Endothelial cell of umbilical vein (primary cell): ENCODE results near the gene MOB2. TPM values are rescaled to one million over a fixed set of nuclear protein-coding genes. Genes with fewer than 3 reads are reported as not detected.

ENCODE experiments used
- BruUV-seq: library from RNA; stranded (reverse); fragments of 400-500 nt; replicated peaks from 2 replicates; lab custom pipeline; 2021; lab: Mats Ljungman, UMichigan
- CTCF ChIA-PET: fragments of 300-600, 350-600 bp; sonication (Branson Sonifier 250); formaldehyde crosslinking; loops from one replicate; lab custom pipeline; 2021; ENCODE audit warnings: antibody characterized with exemption, inconsistent platforms; lab: Charles Lee
- POLR2A ChIA-PET: fragments of 300-600, 350-600 bp; sonication (Branson Sonifier 250); formaldehyde crosslinking; loops from one replicate; lab custom pipeline; 2021; ENCODE audit warnings: antibody characterized with exemption, inconsistent platforms; lab: Charles Lee
- DNase-seq: peaks from one replicate; pipeline ENCODE4 v3.0.0-alpha.2; 2011; ENCODE audit warnings: low read depth, low spot score
- FAIRE-seq: peaks from 2 replicates; lab custom pipeline; 2011; peaks lifted over from hg19 to GRCh38; lab: Jason Lieb, UNC
- H2AFZ ChIP-seq: 2 replicates; pipeline ENCODE4 v1.6.0; 2012; ENCODE audit warnings: low read depth, low read length, control low read depth, inconsistent platforms
- H3K27ac ChIP-seq: 2 replicates; pipeline ENCODE4 v1.5.1; 2011; ENCODE audit warnings: low read depth, mild to moderate bottlenecking, control low read depth, low read length, moderate library complexity; ENCODE audit not compliant: insufficient read depth
- H3K27me3 ChIP-seq, 2 experiments: 2 replicates each; pipeline versions ENCODE4 v1.6.0 to v1.6.1; 2011; ENCODE audit warnings: low read length in 2 of 2, mixed read lengths in 1 of 2; ENCODE audit not compliant: control insufficient read depth in 2 of 2, insufficient read depth in 2 of 2
- H3K36me3 ChIP-seq, 2 experiments: 2 replicates in 1 of 2; 3 replicates in 1 of 2; pipeline ENCODE4 v1.5.1; 2011; ENCODE audit warnings: low read length in 2 of 2, mild to moderate bottlenecking in 1 of 2, moderate library complexity in 1 of 2; ENCODE audit not compliant: control insufficient read depth in 2 of 2, insufficient read depth in 2 of 2; ENCODE audit errors: extremely low read depth in 1 of 2
- H3K4me1 ChIP-seq: 3 replicates; pipeline ENCODE4 v1.5.1; 2011; ENCODE audit warnings: mild to moderate bottlenecking, low read length; ENCODE audit not compliant: control insufficient read depth, insufficient read depth; ENCODE audit errors: extremely low read depth
- H3K4me2 ChIP-seq: 2 replicates; pipeline ENCODE4 v1.6.1; 2011; ENCODE audit warnings: low read length, control low read depth, mixed read lengths; ENCODE audit not compliant: insufficient read depth
- H3K4me3 ChIP-seq, 3 experiments: fragments of 200-600 bp in 1 of 3; sonication (generic), shearing (Covaris generic) in 1 of 3; replicated peaks in 1 of 3; 2 replicates each; pipeline ENCODE4 v1.5.1; 2011 to 2016; ENCODE audit warnings: control low read depth in 3 of 3, low read length in 3 of 3, mild to moderate bottlenecking in 2 of 3, inconsistent platforms in 1 of 3, low read depth in 1 of 3, moderate library complexity in 1 of 3; ENCODE audit not compliant: insufficient read depth in 1 of 3
- H3K79me2 ChIP-seq: 2 replicates; pipeline ENCODE4 v1.6.0; 2012; ENCODE audit warnings: low read length, inconsistent platforms; ENCODE audit not compliant: control insufficient read depth, insufficient read depth
- H3K9ac ChIP-seq: replicated peaks from 2 replicates; pipeline ENCODE3; 2011; ENCODE audit warnings: low read length, control low read depth; ENCODE audit not compliant: insufficient read depth; ENCODE audit errors: extremely low read depth
- H3K9me1 ChIP-seq: replicated peaks from 3 replicates; pipeline ENCODE4 v1.6.0; 2011; ENCODE audit warnings: mild to moderate bottlenecking, low read length; ENCODE audit not compliant: control insufficient read depth, insufficient read depth; ENCODE audit errors: extremely low read depth
- H3K9me3 ChIP-seq: replicated peaks from 2 replicates; pipeline ENCODE4 v1.5.1; 2012; ENCODE audit warnings: low read length, inconsistent platforms; ENCODE audit not compliant: control insufficient read depth, insufficient read depth
- H4K20me1 ChIP-seq: replicated peaks from 2 replicates; pipeline ENCODE3; 2011; ENCODE audit warnings: mild to moderate bottlenecking, low read length; ENCODE audit not compliant: control insufficient read depth, insufficient read depth; ENCODE audit errors: extremely low read depth
- EZH2 ChIP-seq: IDR thresholded peaks from 2 replicates; pipeline ENCODE4 v1.6.1; 2012; ENCODE audit warnings: borderline replicate concordance, low read depth, mild to moderate bottlenecking, moderate library complexity, low read length, inconsistent platforms; ENCODE audit not compliant: severe bottlenecking
- FOS ChIP-seq: IDR thresholded peaks from 2 replicates; pipeline ENCODE4 v1.6.1; 2011; ENCODE audit warnings: mild to moderate bottlenecking, low read length, moderate library complexity, borderline replicate concordance; ENCODE audit not compliant: insufficient read depth
- GATA2 ChIP-seq: IDR thresholded peaks from 2 replicates; pipeline ENCODE4 v1.7.0; 2011; ENCODE audit warnings: low read depth, mild to moderate bottlenecking, moderate library complexity, mixed read lengths, low read length; ENCODE audit not compliant: insufficient read length, insufficient read depth
- JUN ChIP-seq: IDR thresholded peaks from 2 replicates; pipeline ENCODE4 v1.6.1; 2011; ENCODE audit warnings: borderline replicate concordance, low read depth; ENCODE audit not compliant: insufficient read length, insufficient read depth
- MYC ChIP-seq: IDR thresholded peaks from one replicate; pipeline ENCODE4 v1.6.1; 2011; ENCODE audit warnings: mild to moderate bottlenecking, low read depth, low read length
- POLR2A ChIP-seq: IDR thresholded peaks from 2 replicates; pipeline ENCODE4 v1.6.1; 2012; ENCODE audit warnings: low read depth, mild to moderate bottlenecking, control low read depth, low read length
- POLR2AphosphoS5 ChIP-seq: IDR thresholded peaks from 2 replicates; pipeline ENCODE4 v1.6.1; 2012; ENCODE audit warnings: low read depth, mild to moderate bottlenecking, control low read depth, low read length, moderate library complexity; ENCODE audit not compliant: insufficient read depth
- dilution Hi-C: fragments of 300-500 bp; cut with MboI; formaldehyde crosslinking; loops from one replicate; pipeline ENCODE4 v1.15.0; 2019; ENCODE audit warnings: low sequenced_read_pairs; ENCODE audit not compliant: extremely low pct_ligation_motif_present
- intact Hi-C: fragments of 100-400 bp; cut with micrococcal nuclease; formaldehyde crosslinking; loops from one replicate; pipeline ENCODE4 v1.10.0; 2022
- polyA plus RNA-seq, 4 experiments: library from polyadenylated mRNA; depleted of rRNA in 3 of 4; stranded (reverse) in 3 of 4; unstranded in 1 of 4; fragments of >200 nt; gene quantifications; 2 replicates each; pipeline versions ENCODE4 v1.2.1 to v1.2.3, GENCODE V29; 2011 to 2012; ENCODE audit warnings: missing spikeins in 1 of 4
- total RNA-seq: library from RNA; stranded (reverse); gene quantifications from 2 replicates; pipeline ENCODE4 v1.2.3, GENCODE V29; 2021
- TF ChIP-seq, protein P1 (sequence below): IDR thresholded peaks from 2 replicates; pipeline ENCODE4 v1.6.1; 2011; ENCODE audit not compliant: insufficient read depth, insufficient read length
- TF ChIP-seq, protein P2 (sequence below), 2 donors: IDR thresholded peaks; 1 replicate in 1 of 2; 2 replicates in 1 of 2; pipeline ENCODE4 v1.5.1; 2011; ENCODE audit warnings: low read length in 2 of 2, mild to moderate bottlenecking in 2 of 2, moderate library complexity in 2 of 2, control low read depth in 1 of 2, inconsistent platforms in 1 of 2, low read depth in 1 of 2; ENCODE audit not compliant: insufficient read depth in 1 of 2; ENCODE audit errors: extremely low read depth in 1 of 2

The MOB2 gene
- total and polyA plus RNA-seq, 2 donors (not counting 3 experiments of a cell fraction or from before 2014, with no cell fraction given), result 38.2 to 50.6 TPM

DNA sequence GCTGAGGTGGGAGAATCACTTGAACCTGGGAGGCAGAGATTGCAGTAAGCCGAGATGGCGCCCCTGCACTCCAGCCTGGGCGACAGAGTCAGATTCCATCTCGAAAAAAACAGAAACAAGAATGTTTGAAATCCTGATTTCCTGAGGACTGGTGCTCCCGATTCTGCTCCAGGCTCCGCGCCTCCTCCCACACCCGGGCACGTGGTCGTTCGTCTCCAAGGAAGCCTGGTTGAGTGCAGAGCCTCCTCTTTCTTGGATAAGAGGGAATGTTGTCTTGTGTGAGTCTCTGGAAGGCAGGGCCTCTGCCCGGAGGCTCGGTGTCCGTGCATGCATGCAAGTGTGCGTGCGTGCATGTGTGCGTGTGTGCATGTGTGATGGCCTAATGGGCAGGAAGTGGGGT, 66.8 kb downstream of the MOB2 start:
- Histone ChIP-seq H3K4me3 (no peak overlapping the region), H3K4me2 (no peak overlapping the region), H3K36me3 (no peaks in the 10 kb centered on the region), H4K20me1 (no peaks in the 10 kb centered on the region), H3K4me1 (no peaks in the 10 kb centered on the region), H3K9me3 (no peaks in the 10 kb centered on the region), H2AFZ (no peak overlapping the region), H3K9me1 (no peaks in the 10 kb centered on the region), H3K79me2 (no peaks in the 10 kb centered on the region), H3K27ac (no peak overlapping the region), H3K27me3 (no peaks in the 10 kb centered on the region), H3K9ac (no peak overlapping the region)
- intact Hi-C loops (no loop called here), dilution Hi-C loops (no loop called here)
- ChIA-PET CTCF (no interaction called here), POLR2A (no interaction called here)
- no peak for DNase-seq
- no peak for FAIRE-seq
- TF ChIP-seq MYC (no peak), GATA2 (no peak), EZH2 (no peak), POLR2A (no peak), POLR2AphosphoS5 (no peak), FOS (no peak), JUN (no peak)
- TF ChIP-seq, protein P1, sequence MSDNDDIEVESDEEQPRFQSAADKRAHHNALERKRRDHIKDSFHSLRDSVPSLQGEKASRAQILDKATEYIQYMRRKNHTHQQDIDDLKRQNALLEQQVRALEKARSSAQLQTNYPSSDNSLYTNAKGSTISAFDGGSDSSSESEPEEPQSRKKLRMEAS, result no peak
- TF ChIP-seq, protein P2, sequence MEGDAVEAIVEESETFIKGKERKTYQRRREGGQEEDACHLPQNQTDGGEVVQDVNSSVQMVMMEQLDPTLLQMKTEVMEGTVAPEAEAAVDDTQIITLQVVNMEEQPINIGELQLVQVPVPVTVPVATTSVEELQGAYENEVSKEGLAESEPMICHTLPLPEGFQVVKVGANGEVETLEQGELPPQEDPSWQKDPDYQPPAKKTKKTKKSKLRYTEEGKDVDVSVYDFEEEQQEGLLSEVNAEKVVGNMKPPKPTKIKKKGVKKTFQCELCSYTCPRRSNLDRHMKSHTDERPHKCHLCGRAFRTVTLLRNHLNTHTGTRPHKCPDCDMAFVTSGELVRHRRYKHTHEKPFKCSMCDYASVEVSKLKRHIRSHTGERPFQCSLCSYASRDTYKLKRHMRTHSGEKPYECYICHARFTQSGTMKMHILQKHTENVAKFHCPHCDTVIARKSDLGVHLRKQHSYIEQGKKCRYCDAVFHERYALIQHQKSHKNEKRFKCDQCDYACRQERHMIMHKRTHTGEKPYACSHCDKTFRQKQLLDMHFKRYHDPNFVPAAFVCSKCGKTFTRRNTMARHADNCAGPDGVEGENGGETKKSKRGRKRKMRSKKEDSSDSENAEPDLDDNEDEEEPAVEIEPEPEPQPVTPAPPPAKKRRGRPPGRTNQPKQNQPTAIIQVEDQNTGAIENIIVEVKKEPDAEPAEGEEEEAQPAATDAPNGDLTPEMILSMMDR (IDR thresholded peaks at IDR 0.05; ENCODE audit: extremely low read depth in 1 of 2, insufficient read depth in 1 of 2, low read depth in 1 of 2, low read length in 2 of 2), result no peak
- BruUV-seq, result no TSS peak

Other genes starting within 250 kb of the MOB2 start
- 49.1 and 49.6 TPM in 2 replicates for gene TOLLIP, start 177.1 kb downstream of the MOB2 start, total RNA-seq
- gene TOLLIP, start 177.1 kb downstream of the MOB2 start, polyA plus RNA-seq, result 64.8 and 107 TPM in 2 replicates
- 0.20 and 0.39 TPM in 2 replicates for gene BRSK2, start 96.8 kb downstream of the MOB2 start, total RNA-seq
- 0.08 and 0.54 TPM in 2 replicates for gene BRSK2, start 96.8 kb downstream of the MOB2 start, polyA plus RNA-seq
- 5.9 and 8.7 TPM in 2 replicates for gene DUSP8, start 85.5 kb upstream of the MOB2 start, total RNA-seq
- gene DUSP8, start 85.5 kb upstream of the MOB2 start, polyA plus RNA-seq, result 4.6 and 6.0 TPM in 2 replicates
- gene KRTAP5-1, start 98.5 kb upstream of the MOB2 start, total RNA-seq, result not detected in 2 replicates
- not detected in 2 replicates for gene KRTAP5-1, start 98.5 kb upstream of the MOB2 start, polyA plus RNA-seq
- not detected in 2 replicates for gene KRTAP5-2, start 111.5 kb upstream of the MOB2 start, total RNA-seq
- not detected in 2 replicates for gene KRTAP5-2, start 111.5 kb upstream of the MOB2 start, polyA plus RNA-seq
- not detected in 2 replicates for gene KRTAP5-3, start 121.7 kb upstream of the MOB2 start, total RNA-seq
- gene KRTAP5-3, start 121.7 kb upstream of the MOB2 start, polyA plus RNA-seq, result not detected in 2 replicates
- gene KRTAP5-4, start 135.4 kb upstream of the MOB2 start, total RNA-seq, result not detected in 2 replicates
- gene KRTAP5-4, start 135.4 kb upstream of the MOB2 start, polyA plus RNA-seq, result not detected in 2 replicates
- gene KRTAP5-5, start 143.0 kb upstream of the MOB2 start, total RNA-seq, result not detected in 2 replicates
- gene KRTAP5-5, start 143.0 kb upstream of the MOB2 start, polyA plus RNA-seq, result not detected in 2 replicates
- gene KRTAP5-6, start 210.4 kb upstream of the MOB2 start, total RNA-seq, result not detected in 2 replicates
- gene KRTAP5-6, start 210.4 kb upstream of the MOB2 start, polyA plus RNA-seq, result not detected in 2 replicates